CD14-positive monocyte (primary cell): Measurements from ENCODE around the gene CIROP. TPM values are rescaled to one million over a fixed set of nuclear protein-coding genes. Genes with fewer than 3 reads are reported as not detected.

ENCODE experiments used
- DNase-seq, 3 donors: peaks; one replicate each; pipeline ENCODE4 v3.0.0-alpha.2; 2011 to 2022
- H2AFZ ChIP-seq: 2 replicates; pipeline ENCODE4 v1.6.0; 2012; ENCODE audit warnings: mild to moderate bottlenecking, low read depth, low read length, inconsistent platforms; ENCODE audit not compliant: insufficient read depth, poor library complexity, severe bottlenecking
- H3K27ac ChIP-seq, 2 donors: 1 replicate in 1 of 2; 2 replicates in 1 of 2; pipeline ENCODE4 v1.5.1; 2012 to 2013; ENCODE audit warnings: low read length in 2 of 2, control low read depth in 1 of 2, inconsistent platforms in 1 of 2, low read depth in 1 of 2, mild to moderate bottlenecking in 1 of 2
- H3K27me3 ChIP-seq, 2 donors: one replicate each; pipeline versions ENCODE4 v1.6.0 to v1.6.1; 2011 to 2013; ENCODE audit warnings: low read length in 2 of 2; ENCODE audit not compliant: control insufficient read depth in 2 of 2, insufficient read depth in 2 of 2
- H3K36me3 ChIP-seq, 2 donors: replicated peaks in 1 of 2; 1 replicate in 1 of 2; 2 replicates in 1 of 2; pipeline versions ENCODE4 v1.5.1 to v1.6.1; 2012 to 2013; ENCODE audit warnings: low read length in 2 of 2, control low read depth in 1 of 2, inconsistent platforms in 1 of 2, mild to moderate bottlenecking in 1 of 2; ENCODE audit not compliant: insufficient read depth in 2 of 2, control insufficient read depth in 1 of 2
- H3K4me1 ChIP-seq, 2 donors: 1 replicate in 1 of 2; 2 replicates in 1 of 2; pipeline versions ENCODE4 v1.5.1 to v1.6.1; 2012 to 2013; ENCODE audit warnings: low read length in 2 of 2, control low read depth in 1 of 2, inconsistent platforms in 1 of 2, mild to moderate bottlenecking in 1 of 2, moderate library complexity in 1 of 2; ENCODE audit not compliant: insufficient read depth in 2 of 2, control insufficient read depth in 1 of 2
- H3K4me2 ChIP-seq: replicated peaks from 2 replicates; pipeline ENCODE3; 2012; ENCODE audit warnings: low read length, moderate library complexity, mild to moderate bottlenecking; ENCODE audit not compliant: poor library complexity, severe bottlenecking; ENCODE audit errors: extremely low read depth
- H3K4me3 ChIP-seq, 3 experiments: fragments of 200-600 bp in 1 of 3; sonication (generic) in 1 of 3; replicated peaks in 1 of 3; 1 replicate in 2 of 3; 2 replicates in 1 of 3; pipeline ENCODE4 v1.5.1; 2011 to 2013; ENCODE audit warnings: low read length in 3 of 3, mild to moderate bottlenecking in 3 of 3, control low read depth in 2 of 3, low read depth in 2 of 3, inconsistent platforms in 1 of 3, moderate library complexity in 1 of 3
- H3K79me2 ChIP-seq: 2 replicates; pipeline ENCODE4 v1.6.0; 2012; ENCODE audit warnings: mild to moderate bottlenecking, control low read depth, inconsistent platforms, low read length, moderate library complexity; ENCODE audit not compliant: insufficient read depth
- H3K9ac ChIP-seq: 2 replicates; pipeline ENCODE4 v1.6.0; 2017; ENCODE audit warnings: low read length, mild to moderate bottlenecking; ENCODE audit not compliant: insufficient read depth, poor library complexity, severe bottlenecking
- H3K9me3 ChIP-seq, 2 donors: replicated peaks in 1 of 2; 1 replicate in 1 of 2; 2 replicates in 1 of 2; pipeline versions ENCODE4 v1.5.1 to v1.6.1; 2012 to 2013; ENCODE audit warnings: low read length in 2 of 2, control low read depth in 1 of 2; ENCODE audit not compliant: control insufficient read depth in 1 of 2, insufficient read depth in 1 of 2
- H4K20me1 ChIP-seq: 2 replicates; pipeline ENCODE4 v1.6.0; 2012; ENCODE audit warnings: mild to moderate bottlenecking, low read length, control low read depth, moderate library complexity; ENCODE audit not compliant: insufficient read depth
- H3K27ac Mint-ChIP-seq, 7 donors: one replicate each; pipeline ENCODE4 v1.8.0; 2020; ENCODE audit warnings: mild to moderate bottlenecking in 7 of 7, mixed read lengths in 7 of 7, moderate library complexity in 6 of 7, inconsistent platforms in 2 of 7
- H3K27me3 Mint-ChIP-seq, 3 donors: one replicate each; pipeline ENCODE4 v1.8.0; 2021 to 2022; ENCODE audit warnings: low read depth in 3 of 3, mild to moderate bottlenecking in 3 of 3, mixed read lengths in 3 of 3, moderate library complexity in 3 of 3, inconsistent platforms in 1 of 3
- H3K36me3 Mint-ChIP-seq, 2 donors: one replicate each; pipeline ENCODE4 v1.8.0; 2020; ENCODE audit warnings: mixed read lengths in 2 of 2, inconsistent platforms in 1 of 2, mild to moderate bottlenecking in 1 of 2
- H3K4me1 Mint-ChIP-seq: one replicate; pipeline ENCODE4 v1.8.0; 2020; ENCODE audit warnings: mild to moderate bottlenecking, mixed read lengths
- H3K4me3 Mint-ChIP-seq, 2 donors: one replicate each; pipeline ENCODE4 v1.8.0; 2020; ENCODE audit warnings: mild to moderate bottlenecking in 2 of 2, mixed read lengths in 2 of 2, moderate library complexity in 1 of 2
- H3K9me3 Mint-ChIP-seq, 7 donors: one replicate each; pipeline ENCODE4 v1.8.0; 2020 to 2022; ENCODE audit warnings: mixed read lengths in 7 of 7, mild to moderate bottlenecking in 6 of 7, moderate library complexity in 6 of 7, inconsistent platforms in 2 of 7
- WGBS: methylation state at CpG from one replicate; pipeline ENCODE4 v1.1.5; 2013; ENCODE audit warnings: missing lambda C conversion rate; ENCODE audit not compliant: insufficient coverage; 5-methylcytosine and 5-hydroxymethylcytosine counted together
- intact Hi-C, 2 donors: fragments of 100-400 bp; cut with micrococcal nuclease; formaldehyde crosslinking; loops; one replicate each; pipeline versions ENCODE4 v1.15.0 to v1.15.1; 2023
- polyA plus RNA-seq, 3 donors: library from polyadenylated mRNA; depleted of rRNA in 1 of 3; unstranded in 2 of 3; stranded (reverse) in 1 of 3; fragments of 300-500 nt in 2 of 3; fragments of >200 nt in 1 of 3; fragmentation: Illumina TruSeq in 2 of 3; gene quantifications; 1 replicate in 2 of 3; 2 replicates in 1 of 3; pipeline ENCODE4 v1.2.3, GENCODE V29; 2012 to 2021
- TF ChIP-seq, protein P1 (sequence below): fragments of 200-600 bp; IDR thresholded peaks from one replicate; pipeline ENCODE4 v1.8.0; 2022; ENCODE audit warnings: antibody characterized with exemption, mild to moderate bottlenecking

Gene CIROP
- polyA plus RNA-seq, 3 donors: not detected

DNA sequence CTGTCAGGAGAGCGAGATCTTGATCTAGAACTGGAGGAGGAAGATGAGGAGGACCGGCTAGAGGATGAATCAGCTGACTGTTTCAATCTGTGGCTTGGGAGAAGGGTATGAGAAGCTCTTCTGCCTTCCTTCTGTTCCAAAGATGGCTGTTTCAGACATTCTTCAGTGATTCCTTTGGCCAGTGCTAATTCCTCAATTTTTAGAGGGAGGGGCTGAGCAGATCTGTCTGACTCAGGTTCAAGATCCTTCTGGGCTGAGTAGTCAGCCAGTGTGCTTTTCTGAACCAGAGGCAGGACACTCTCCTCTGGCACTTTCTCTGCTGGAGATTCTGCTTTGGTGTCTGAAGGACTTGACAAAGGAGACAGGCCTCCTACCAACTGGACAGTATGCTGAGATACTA is 25.1 kb downstream of the CIROP start:
- Histone ChIP-seq H3K79me2 (peaks cover 56% of the 10 kb centered on the region), H3K27me3 (no peaks in the 10 kb centered on the region), H2AFZ (no peak overlapping the region), H3K9ac (no peak overlapping the region), H3K4me3 (no peak overlapping the region), H3K9me3 (no peaks in the 10 kb centered on the region), H3K4me2 (no peak overlapping the region), H3K27ac (peak overlapping the region; percentile 75 to 80), H3K4me1 (peaks cover 23 to 37% of the 10 kb centered on the region in 2 donors), H4K20me1 (peaks cover 38% of the 10 kb centered on the region), H3K36me3 (peaks cover 91 to 97% of the 10 kb centered on the region in 2 donors)
- DNase-seq: no peak
- no peaks in the 10 kb centered on the region for H3K9me3 Mint-ChIP-seq
- intact Hi-C loops: loop anchor here in 1 of 2 donors (5.0 kb wide), 2 partner anchors 33 to 103 kb away; partner anchors contain the start of gene SLC7A8
- H3K27ac Mint-ChIP-seq: peak overlapping the region; percentile 79 to 94 (median 90)
- H3K36me3 Mint-ChIP-seq: peaks cover 66 to 87% of the 10 kb centered on the region in 2 donors
- H3K4me1 Mint-ChIP-seq: peaks cover 28% of the 10 kb centered on the region
- no peak overlapping the region for H3K4me3 Mint-ChIP-seq
- H3K27me3 Mint-ChIP-seq: no peaks in the 10 kb centered on the region
- TF ChIP-seq, protein P1, sequence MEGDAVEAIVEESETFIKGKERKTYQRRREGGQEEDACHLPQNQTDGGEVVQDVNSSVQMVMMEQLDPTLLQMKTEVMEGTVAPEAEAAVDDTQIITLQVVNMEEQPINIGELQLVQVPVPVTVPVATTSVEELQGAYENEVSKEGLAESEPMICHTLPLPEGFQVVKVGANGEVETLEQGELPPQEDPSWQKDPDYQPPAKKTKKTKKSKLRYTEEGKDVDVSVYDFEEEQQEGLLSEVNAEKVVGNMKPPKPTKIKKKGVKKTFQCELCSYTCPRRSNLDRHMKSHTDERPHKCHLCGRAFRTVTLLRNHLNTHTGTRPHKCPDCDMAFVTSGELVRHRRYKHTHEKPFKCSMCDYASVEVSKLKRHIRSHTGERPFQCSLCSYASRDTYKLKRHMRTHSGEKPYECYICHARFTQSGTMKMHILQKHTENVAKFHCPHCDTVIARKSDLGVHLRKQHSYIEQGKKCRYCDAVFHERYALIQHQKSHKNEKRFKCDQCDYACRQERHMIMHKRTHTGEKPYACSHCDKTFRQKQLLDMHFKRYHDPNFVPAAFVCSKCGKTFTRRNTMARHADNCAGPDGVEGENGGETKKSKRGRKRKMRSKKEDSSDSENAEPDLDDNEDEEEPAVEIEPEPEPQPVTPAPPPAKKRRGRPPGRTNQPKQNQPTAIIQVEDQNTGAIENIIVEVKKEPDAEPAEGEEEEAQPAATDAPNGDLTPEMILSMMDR: no peak
- WGBS: 100% methylated on average over 1 of the region's 2 CpGs

DNA sequence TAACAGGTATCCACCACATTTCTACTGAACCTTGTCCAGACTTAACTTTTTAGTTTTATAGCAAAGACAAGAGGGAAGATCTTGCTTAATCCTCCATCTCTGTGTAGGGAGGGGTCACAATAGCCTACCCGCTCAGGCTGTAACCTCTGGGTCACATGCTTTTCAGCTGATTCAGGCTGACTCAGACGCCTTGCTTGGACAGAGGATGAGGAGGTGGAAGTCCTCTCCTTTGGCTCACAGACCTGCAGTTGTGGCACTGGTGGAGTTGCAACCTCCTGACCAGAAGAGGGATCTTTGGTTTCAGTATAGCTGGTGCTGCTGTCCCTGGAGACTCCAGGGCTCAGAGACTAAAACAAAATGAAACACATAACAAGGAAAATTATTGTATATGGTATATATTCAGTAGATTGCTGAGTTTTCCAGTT is 26.1 kb downstream of the CIROP start:
- H3K4me3 ChIP-seq: peak overlapping the region in 1 of 3 experiments; percentile 12
- H3K9me3 ChIP-seq: no peaks in the 10 kb centered on the region
- peaks cover 71 to 86% of the 10 kb centered on the region in 2 donors for H3K36me3 Mint-ChIP-seq
- no CpG with 5 or more reads among the region's 2 CpGs for WGBS
- H3K9ac ChIP-seq: no peak overlapping the region
- no peaks in the 10 kb centered on the region for H3K9me3 Mint-ChIP-seq
- peak; percentile 90 to 97 (median 94) for DNase-seq
- intact Hi-C loops: loop anchor here in 1 of 2 donors (5.0 kb wide), 2 partner anchors 34 to 104 kb away; partner anchors contain the start of gene SLC7A8
- H3K4me3 Mint-ChIP-seq: no peak overlapping the region
- TF ChIP-seq, protein P1: no peak
- H3K27me3 ChIP-seq: no peaks in the 10 kb centered on the region
- H3K79me2 ChIP-seq: peaks cover 52% of the 10 kb centered on the region
- peaks cover 90 to 97% of the 10 kb centered on the region in 2 donors for H3K36me3 ChIP-seq
- peaks cover 23 to 37% of the 10 kb centered on the region in 2 donors for H3K4me1 ChIP-seq
- H3K27ac Mint-ChIP-seq: peak overlapping the region; percentile 88 to 94 (median 90)
- peaks cover 28% of the 10 kb centered on the region for H3K4me1 Mint-ChIP-seq
- H4K20me1 ChIP-seq: peaks cover 31% of the 10 kb centered on the region
- peak overlapping the region; percentile 4 for H3K4me2 ChIP-seq
- H3K27ac ChIP-seq: peak overlapping the region; percentile 75 to 80
- H2AFZ ChIP-seq: no peak overlapping the region
- no peaks in the 10 kb centered on the region for H3K27me3 Mint-ChIP-seq
